Fibroblast of villous mesenchyme (primary cell): Measurements from ENCODE around the gene ARMC7. TPM values are rescaled to one million over a fixed set of nuclear protein-coding genes. Genes with fewer than 3 reads are reported as not detected.
"Not testable (repeated sequence)": the region's sequence is repeated elsewhere in the genome, so short reads cannot be mapped to it uniquely, and the experiment has no call there.

Source experiments
- DNase-seq: peaks from one replicate; pipeline ENCODE4 v3.0.0-alpha.2; 2010; ENCODE audit warnings: low read depth
- H3K4me3 ChIP-seq: 2 replicates; pipeline ENCODE4 v1.5.1; 2011; ENCODE audit warnings: low read depth, mild to moderate bottlenecking, low read length
- CTCF ChIP-seq: IDR thresholded peaks from 2 replicates; pipeline ENCODE4 v1.5.1; 2012; ENCODE audit warnings: low read depth, mild to moderate bottlenecking, low read length; ENCODE audit not compliant: insufficient read depth
- total RNA-seq: library from RNA; depleted of rRNA; stranded (reverse); fragments of >200 nt; gene quantifications from 2 replicates; pipeline ENCODE4 v1.2.3, GENCODE V29; 2012

The ARMC7 gene
- total RNA-seq, 1 donor = 3.0 TPM

- no peak for DNase-seq
- no peak for TF ChIP-seq CTCF
These were observed 15.0 kb downstream of the ARMC7 start for GRCh38 chr17:75124819-75125162.

GRCh38 chr17:75125984-75126383 lies 16.2 kb downstream of the ARMC7 start:
- H3K4me3 ChIP-seq = no peak overlapping the region
- TF ChIP-seq CTCF = no peak
- DNase-seq = no peak

More at GRCh38 chr17:75124819-75125162, 15.0 kb downstream of the ARMC7 start:
- no peak overlapping the region for H3K4me3 ChIP-seq

DNA sequence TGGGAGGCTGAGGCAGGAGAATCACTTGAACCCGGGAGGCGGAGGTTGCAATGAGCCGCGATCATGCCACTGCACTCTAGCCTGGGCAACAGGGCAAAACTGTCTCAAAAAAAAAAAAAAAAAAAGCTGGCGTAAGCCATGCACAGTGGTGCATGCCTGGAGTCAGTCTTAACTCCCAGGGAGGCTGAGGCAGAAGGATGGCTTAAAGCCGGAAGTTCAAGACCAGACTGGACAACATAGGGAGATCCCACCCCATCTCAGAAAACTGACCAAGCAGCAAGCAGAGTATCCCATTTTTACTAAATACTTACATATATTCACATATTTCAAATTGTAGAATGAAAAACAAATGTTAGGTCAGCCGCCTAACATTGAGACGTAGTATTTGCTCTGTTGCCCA lies 17.2 kb downstream of the ARMC7 start:
- no peak for TF ChIP-seq CTCF
- no peak overlapping the region for H3K4me3 ChIP-seq
- no peak for DNase-seq

DNA sequence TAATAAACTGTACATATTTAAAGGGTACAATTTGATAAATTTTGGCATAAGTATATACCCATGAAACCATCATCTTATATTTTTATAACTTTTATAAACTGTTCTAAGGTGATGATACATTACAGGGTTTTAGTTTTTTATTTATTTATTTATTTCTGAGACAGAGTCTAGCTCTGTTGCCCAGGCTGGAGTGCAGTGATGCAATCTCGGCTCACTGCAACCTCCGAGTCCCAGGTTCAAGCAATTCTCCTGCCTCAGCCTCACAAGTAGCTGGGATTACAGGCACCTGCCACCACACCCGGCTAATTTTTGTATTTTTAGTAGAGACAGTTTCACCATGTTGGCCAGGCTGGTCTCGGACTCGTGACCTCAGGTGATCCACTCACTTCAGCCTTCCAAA lies 18.2 kb downstream of the ARMC7 start:
- not testable (repeated sequence) for H3K4me3 ChIP-seq, DNase-seq

DNA sequence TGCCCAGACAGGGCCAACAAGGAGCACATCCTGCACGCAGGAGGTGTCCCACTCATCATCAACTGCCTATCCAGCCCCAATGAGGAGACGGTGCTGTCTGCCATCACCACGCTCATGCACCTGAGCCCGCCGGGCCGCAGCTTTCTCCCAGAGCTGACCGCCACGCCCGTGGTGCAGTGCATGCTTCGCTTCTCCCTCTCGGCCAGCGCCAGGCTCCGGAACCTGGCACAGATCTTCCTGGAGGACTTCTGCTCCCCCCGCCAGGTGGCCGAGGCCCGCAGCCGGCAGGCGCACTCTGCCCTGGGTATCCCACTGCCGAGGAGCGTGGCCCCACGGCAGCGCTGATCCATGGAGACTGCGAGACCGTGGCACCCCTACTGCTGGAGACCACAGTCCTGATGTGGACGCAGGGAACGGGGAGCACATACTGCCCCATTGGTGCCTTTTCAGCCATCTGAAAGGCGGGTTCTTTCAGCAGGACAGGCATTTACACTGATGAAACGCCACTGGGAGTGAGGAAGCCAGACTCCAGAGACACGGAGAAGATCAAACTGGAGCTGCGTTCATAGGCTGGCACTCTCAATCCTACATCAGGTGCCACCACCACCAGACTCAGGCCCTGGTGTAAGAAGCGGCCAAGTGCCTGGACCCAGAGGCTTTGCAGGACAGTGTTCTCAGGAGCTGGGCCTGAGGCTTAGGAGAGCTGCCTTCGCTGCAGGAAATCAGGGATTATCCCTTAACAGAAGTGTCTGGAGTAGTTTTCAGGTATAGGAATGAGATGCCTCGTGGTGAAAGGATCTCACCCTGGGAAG lies 19.1 kb downstream of the ARMC7 start:
- DNase-seq = no peak
- no peak overlapping the region for H3K4me3 ChIP-seq
- TF ChIP-seq CTCF = no peak

DNA sequence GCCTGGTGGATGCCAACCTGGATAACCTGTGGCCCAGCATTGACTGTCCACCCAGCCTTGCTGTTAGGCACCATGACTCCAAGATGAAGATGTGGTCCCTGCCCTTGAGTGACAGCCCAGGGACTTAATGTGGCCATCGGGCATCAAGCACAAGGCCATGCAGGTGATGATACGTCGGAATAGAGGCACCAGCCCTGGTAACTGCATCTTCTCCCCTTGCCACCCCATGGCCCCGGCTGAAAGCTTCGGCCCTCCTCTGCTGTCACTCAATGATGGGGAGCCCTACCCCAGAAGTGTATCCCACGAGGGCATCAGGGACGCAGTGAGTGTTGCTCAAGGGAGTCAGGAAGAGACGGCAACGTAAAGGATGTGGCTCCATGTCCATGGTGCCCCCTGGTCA lies 19.8 kb downstream of the ARMC7 start:
- H3K4me3 ChIP-seq = no peak overlapping the region
- no peak for TF ChIP-seq CTCF
- no peak for DNase-seq

GRCh38 chr17:75130059-75130631 lies 20.4 kb downstream of the ARMC7 start:
- peak overlapping the region; percentile 83 for H3K4me3 ChIP-seq
- TF ChIP-seq CTCF = no peak
- DNase-seq = no peak
